Activated CD4-positive, alpha-beta memory T cell treated with anti-CD3 and anti-CD28 coated beads for 36 hours (primary cell): ENCODE measurements around the gene KMT2A. TPM values are rescaled to one million over a fixed set of nuclear protein-coding genes. Genes with fewer than 3 reads are reported as not detected.
"Not testable (repeated sequence)": the region's sequence is repeated elsewhere in the genome, so short reads cannot be mapped to it uniquely, and the experiment has no call there.

Experiments used
- CTCF ChIA-PET: fragments of 350-600 bp; sonication (Branson Sonifier 250); formaldehyde crosslinking; loops from one replicate; lab custom pipeline; 2021; ENCODE audit warnings: antibody characterized with exemption, inconsistent platforms; lab: Charles Lee
- POLR2A ChIA-PET: fragments of 350-600 bp; sonication (Branson Sonifier 250); formaldehyde crosslinking; loops from one replicate; lab custom pipeline; 2021; ENCODE audit warnings: antibody characterized with exemption; lab: Charles Lee
- DNase-seq: peaks from one replicate; pipeline ENCODE4 v3.0.0-alpha.2; 2020
- H3K27ac Mint-ChIP-seq: one replicate; pipeline ENCODE4 v1.8.0; 2021; ENCODE audit warnings: mixed read lengths
- H3K27me3 Mint-ChIP-seq: one replicate; pipeline ENCODE4 v1.8.0; 2021; ENCODE audit warnings: mixed read lengths
- H3K36me3 Mint-ChIP-seq: one replicate; pipeline ENCODE4 v1.8.0; 2021; ENCODE audit warnings: mixed read lengths
- H3K4me1 Mint-ChIP-seq: one replicate; pipeline ENCODE4 v1.8.0; 2021; ENCODE audit warnings: low read depth, mixed read lengths
- H3K4me3 Mint-ChIP-seq: one replicate; pipeline ENCODE4 v1.8.0; 2021; ENCODE audit warnings: mild to moderate bottlenecking, mixed read lengths
- H3K9me3 Mint-ChIP-seq: one replicate; pipeline ENCODE4 v1.8.0; 2021; ENCODE audit warnings: mixed read lengths
- intact Hi-C: fragments of 100-400 bp; cut with micrococcal nuclease; formaldehyde crosslinking; loops from one replicate; pipeline ENCODE4 v1.15.1; 2023
- total RNA-seq, 2 experiments: library from RNA; stranded (reverse); gene quantifications; one replicate each; pipeline ENCODE4 v1.2.3, GENCODE V29; 2021

KMT2A gene
- total RNA-seq, 2 experiments from 2014 or later = 61.5 to 72.4 TPM

- Mint-ChIP-seq H3K9me3 (no peaks in the 10 kb centered on the region), H3K27me3 (no peaks in the 10 kb centered on the region), H3K36me3 (peaks cover 19% of the 10 kb centered on the region), H3K4me1 (peaks cover 16% of the 10 kb centered on the region), H3K4me3 (no peak overlapping the region), H3K27ac (peak overlapping the region; percentile 18)
- no peak for DNase-seq
- intact Hi-C loops = no loop called here
- POLR2A ChIA-PET = no interaction called here
- CTCF ChIA-PET = interaction anchor here (1.5 kb wide), 1 partner anchor 77 kb away, joined by 7 read pairs; no protein-coding TSS in a partner anchor
Measured at GRCh38 chr11:118411530-118411929, 24.8 kb upstream of the KMT2A start.

- Mint-ChIP-seq H3K4me1 (peaks cover 11% of the 10 kb centered on the region), H3K4me3 (no peak overlapping the region), H3K27ac (no peak overlapping the region), H3K9me3 (no peaks in the 10 kb centered on the region), H3K27me3 (no peaks in the 10 kb centered on the region), H3K36me3 (peaks cover 9% of the 10 kb centered on the region)
- CTCF ChIA-PET = interaction anchor here (0.7 to 1.5 kb wide), 3 partner anchors 29 to 214 kb away, joined by 3 to 7 read pairs (median 3); no protein-coding TSS in a partner anchor
- intact Hi-C loops = no loop called here
- DNase-seq = no peak
- POLR2A ChIA-PET = no interaction called here
Measured at GRCh38 chr11:118412921-118413320, 23.4 kb upstream of the KMT2A start.

- Mint-ChIP-seq H3K4me3 (no peak overlapping the region), H3K4me1 (peaks cover 4% of the 10 kb centered on the region), H3K27me3 (no peaks in the 10 kb centered on the region), H3K36me3 (peaks cover 4% of the 10 kb centered on the region), H3K9me3 (no peaks in the 10 kb centered on the region), H3K27ac (no peak overlapping the region)
- intact Hi-C loops = no loop called here
- CTCF ChIA-PET = interaction anchor here (1.4 to 1.5 kb wide), 2 partner anchors 9 to 73 kb away, joined by 3 read pairs; no protein-coding TSS in a partner anchor
- DNase-seq = no peak
- POLR2A ChIA-PET = no interaction called here
Measured at GRCh38 chr11:118415062-118415738, 21.1 kb upstream of the KMT2A start.

GRCh38 chr11:118415739-118416068, 20.6 kb upstream of the KMT2A start:
- no peaks in the 10 kb centered on the region for H3K36me3 Mint-ChIP-seq
- H3K27ac Mint-ChIP-seq = no peak overlapping the region
- no peaks in the 10 kb centered on the region for H3K9me3 Mint-ChIP-seq
- intact Hi-C loops = no loop called here
- H3K4me3 Mint-ChIP-seq = no peak overlapping the region
- peaks cover under 1% of the 10 kb centered on the region for H3K4me1 Mint-ChIP-seq
- ChIA-PET CTCF (interaction anchor here (0.9 kb wide), 1 partner anchor 8 kb away, joined by 3 read pairs; no protein-coding TSS in a partner anchor), POLR2A (no interaction called here)
- peak; percentile 49 for DNase-seq
- no peaks in the 10 kb centered on the region for H3K27me3 Mint-ChIP-seq

- intact Hi-C loops, H3K4me1 Mint-ChIP-seq, H3K4me3 Mint-ChIP-seq, H3K9me3 Mint-ChIP-seq, H3K27ac Mint-ChIP-seq, H3K36me3 Mint-ChIP-seq, POLR2A ChIA-PET, CTCF ChIA-PET, H3K27me3 Mint-ChIP-seq, DNase-seq: not testable (repeated sequence)
Measured at GRCh38 chr11:118416900-118417299, 19.4 kb upstream of the KMT2A start.

GRCh38 chr11:118417801-118418200, 18.5 kb upstream of the KMT2A start:
- no peak for DNase-seq
- no peaks in the 10 kb centered on the region for H3K4me1 Mint-ChIP-seq
- no peaks in the 10 kb centered on the region for H3K9me3 Mint-ChIP-seq
- no peak overlapping the region for H3K4me3 Mint-ChIP-seq
- intact Hi-C loops = no loop called here
- no peaks in the 10 kb centered on the region for H3K27me3 Mint-ChIP-seq
- CTCF ChIA-PET = no interaction called here
- POLR2A ChIA-PET = no interaction called here
- no peak overlapping the region for H3K27ac Mint-ChIP-seq
- no peaks in the 10 kb centered on the region for H3K36me3 Mint-ChIP-seq

GRCh38 chr11:118418766-118419165, 17.5 kb upstream of the KMT2A start:
- Mint-ChIP-seq H3K9me3 (no peaks in the 10 kb centered on the region), H3K27ac (no peak overlapping the region), H3K4me1 (no peaks in the 10 kb centered on the region), H3K27me3 (no peaks in the 10 kb centered on the region), H3K36me3 (no peaks in the 10 kb centered on the region), H3K4me3 (no peak overlapping the region)
- ChIA-PET POLR2A (no interaction called here), CTCF (interaction anchor here (1.2 kb wide), 1 partner anchor 220 kb away, joined by 3 read pairs; no protein-coding TSS in a partner anchor)
- DNase-seq = no peak
- intact Hi-C loops = no loop called here

- H3K4me1 Mint-ChIP-seq = peaks cover 5% of the 10 kb centered on the region
- no peak for DNase-seq
- no peaks in the 10 kb centered on the region for H3K27me3 Mint-ChIP-seq
- H3K9me3 Mint-ChIP-seq = no peaks in the 10 kb centered on the region
- H3K4me3 Mint-ChIP-seq = no peak overlapping the region
- ChIA-PET CTCF (no interaction called here), POLR2A (no interaction called here)
- intact Hi-C loops = no loop called here
- no peak overlapping the region for H3K27ac Mint-ChIP-seq
- H3K36me3 Mint-ChIP-seq = no peaks in the 10 kb centered on the region
Measured at GRCh38 chr11:118427707-118428106, 8.6 kb upstream of the KMT2A start.

GRCh38 chr11:118430956-118431355, 5.3 kb upstream of the KMT2A start:
- intact Hi-C loops = loop anchor here (10.0 kb wide), 1 partner anchor 444 kb away; no protein-coding TSS in a partner anchor
- Mint-ChIP-seq H3K4me1 (peaks cover 13% of the 10 kb centered on the region), H3K4me3 (no peak overlapping the region), H3K27ac (no peak overlapping the region), H3K27me3 (no peaks in the 10 kb centered on the region), H3K36me3 (no peaks in the 10 kb centered on the region), H3K9me3 (no peaks in the 10 kb centered on the region)
- ChIA-PET CTCF (interaction anchor here (0.7 to 1.7 kb wide), 5 partner anchors 17 to 57 kb away, joined by 3 to 7 read pairs (median 3); no protein-coding TSS in a partner anchor), POLR2A (no interaction called here)
- DNase-seq = no peak

GRCh38 chr11:118434123-118434552, 2.2 kb upstream of the KMT2A start:
- Mint-ChIP-seq H3K27me3 (no peaks in the 10 kb centered on the region), H3K4me3 (peak overlapping the region; percentile 87), H3K27ac (peak overlapping the region; percentile 87), H3K9me3 (no peaks in the 10 kb centered on the region), H3K4me1 (peaks cover 18% of the 10 kb centered on the region), H3K36me3 (peaks cover 5% of the 10 kb centered on the region)
- no peak for DNase-seq
- POLR2A ChIA-PET = interaction anchor here (2.0 to 3.1 kb wide), 3 partner anchors 10 to 35 kb away, joined by 11 to 19 read pairs (median 14); partner anchors contain the start of gene ATP5MG
- intact Hi-C loops = loop anchor here (2.0 to 10.0 kb wide), 2 partner anchors 33 to 441 kb away; partner anchors contain the start of gene ATP5MG
- CTCF ChIA-PET = interaction anchor here (1.0 to 2.2 kb wide), 3 partner anchors 11 to 54 kb away, joined by 3 to 13 read pairs (median 5); no protein-coding TSS in a partner anchor

- intact Hi-C loops = loop anchor here (1.0 to 10.0 kb wide), 6 partner anchors 34 to 447 kb away; partner anchors contain the start of genes ATP5MG, IL10RA and UBE4A
- H3K27ac Mint-ChIP-seq = peak overlapping the region; percentile 87
- peak overlapping the region; percentile 87 for H3K4me3 Mint-ChIP-seq
- DNase-seq = peak; percentile 62
- H3K27me3 Mint-ChIP-seq = no peaks in the 10 kb centered on the region
- ChIA-PET POLR2A (interaction anchor here (1.1 to 3.1 kb wide), 6 partner anchors 8 to 39 kb away, joined by 3 to 19 read pairs (median 12); partner anchors contain the start of gene ATP5MG), CTCF (interaction anchor here (1.0 to 2.2 kb wide), 7 partner anchors 9 to 183 kb away, joined by 3 to 13 read pairs (median 4); partner anchors contain the start of gene MPZL3)
- H3K36me3 Mint-ChIP-seq = peaks cover 8% of the 10 kb centered on the region
- H3K4me1 Mint-ChIP-seq = peaks cover 24% of the 10 kb centered on the region
- H3K9me3 Mint-ChIP-seq = no peaks in the 10 kb centered on the region
Measured at GRCh38 chr11:118434553-118435289, 1.6 kb upstream of the KMT2A start.
